ENCODE measurements around the gene FAM162A.

FAM162A gene

GRCh38 chr3:122421101-122421500 is 37.1 kb downstream of the FAM162A start:
- no peak overlapping the region for H4K5ac ChIP-seq (ENCODE audit: low read length)
- no peak overlapping the region for H3K4me2 ChIP-seq (ENCODE audit: low read length)
- WGBS (ENCODE audit: extremely low coverage, insufficient coverage, low lambda C conversion rate), result no CpG with 5 or more reads among the region's 4 CpGs
- H2BK15ac ChIP-seq (replicated peaks; ENCODE audit: low read depth), result no peak overlapping the region
- H3K36me3 ChIP-seq (ENCODE audit: control insufficient read depth, insufficient read depth, low read length), result no peaks in the 10 kb centered on the region
- H3K4me3 ChIP-seq (ENCODE audit: low read length), result no peak overlapping the region
- no peak overlapping the region for H3K23ac ChIP-seq (ENCODE audit: low read length)
- H3K18ac ChIP-seq (ENCODE audit: low read length), result no peak overlapping the region
- no peak overlapping the region for H4K8ac ChIP-seq (ENCODE audit: low read depth, low read length)
- no peak overlapping the region for H3K56ac ChIP-seq (ENCODE audit: low read length)
- no peak for DNase-seq
- no peaks in the 10 kb centered on the region for H3K79me1 ChIP-seq (ENCODE audit: low read length)
- H2BK120ac ChIP-seq (ENCODE audit: low read depth, low read length), result no peak overlapping the region
- H3K27me3 ChIP-seq (ENCODE audit: insufficient read depth, low read length, poor library complexity), result no peaks in the 10 kb centered on the region
- no peak overlapping the region for H3K9ac ChIP-seq (ENCODE audit: low read length)
- H3K27ac ChIP-seq (ENCODE audit: low read depth, low read length), result no peak overlapping the region
- H3K4ac ChIP-seq (ENCODE audit: low read depth, low read length), result no peak overlapping the region
- no peak overlapping the region for H2AK5ac ChIP-seq (ENCODE audit: low read length)
- H2BK5ac ChIP-seq (ENCODE audit: low read length), result no peak overlapping the region
- H3K4me1 ChIP-seq (ENCODE audit: control insufficient read depth, low read depth, low read length), result no peaks in the 10 kb centered on the region
- H3K79me2 ChIP-seq (ENCODE audit: control insufficient read depth, insufficient read depth, low read length), result no peaks in the 10 kb centered on the region

GRCh38 chr3:122421836-122422235 is 37.9 kb downstream of the FAM162A start:
- Histone ChIP-seq H3K18ac (ENCODE audit: low read length) (no peak overlapping the region), H4K8ac (ENCODE audit: low read depth, low read length) (no peak overlapping the region), H3K9ac (ENCODE audit: low read length) (no peak overlapping the region), H3K27ac (ENCODE audit: low read depth, low read length) (no peak overlapping the region), H2AK5ac (ENCODE audit: low read length) (no peak overlapping the region), H3K4me3 (ENCODE audit: low read length) (no peak overlapping the region), H3K79me1 (ENCODE audit: low read length) (no peaks in the 10 kb centered on the region), H2BK5ac (ENCODE audit: low read length) (no peak overlapping the region), H3K79me2 (ENCODE audit: control insufficient read depth, insufficient read depth, low read length) (no peaks in the 10 kb centered on the region), H2BK15ac (replicated peaks; ENCODE audit: low read depth) (no peak overlapping the region), H3K56ac (ENCODE audit: low read length) (no peak overlapping the region), H2BK120ac (ENCODE audit: low read depth, low read length) (no peak overlapping the region), H3K36me3 (ENCODE audit: control insufficient read depth, insufficient read depth, low read length) (peaks cover 3% of the 10 kb centered on the region), H3K4me1 (ENCODE audit: control insufficient read depth, low read depth, low read length) (no peaks in the 10 kb centered on the region), H3K27me3 (ENCODE audit: insufficient read depth, low read length, poor library complexity) (no peaks in the 10 kb centered on the region), H3K4me2 (ENCODE audit: low read length) (no peak overlapping the region), H4K5ac (ENCODE audit: low read length) (no peak overlapping the region), H3K4ac (ENCODE audit: low read depth, low read length) (no peak overlapping the region), H3K23ac (ENCODE audit: low read length) (no peak overlapping the region)
- no CpG with 5 or more reads among the region's 2 CpGs for WGBS (ENCODE audit: extremely low coverage, insufficient coverage, low lambda C conversion rate)
- DNase-seq, result no peak

GRCh38 chr3:122427857-122428471 is 44.0 kb downstream of the FAM162A start:
- no peak overlapping the region for H3K4me3 ChIP-seq (ENCODE audit: low read length)
- no peak overlapping the region for H3K23ac ChIP-seq (ENCODE audit: low read length)
- no peak overlapping the region for H3K4ac ChIP-seq (ENCODE audit: low read depth, low read length)
- H4K8ac ChIP-seq (ENCODE audit: low read depth, low read length), result no peak overlapping the region
- WGBS (ENCODE audit: extremely low coverage, insufficient coverage, low lambda C conversion rate), result no CpG with 5 or more reads among the region's 2 CpGs
- H3K79me1 ChIP-seq (ENCODE audit: low read length), result no peaks in the 10 kb centered on the region
- H3K27ac ChIP-seq (ENCODE audit: low read depth, low read length), result no peak overlapping the region
- no peaks in the 10 kb centered on the region for H3K4me1 ChIP-seq (ENCODE audit: control insufficient read depth, low read depth, low read length)
- H4K5ac ChIP-seq (ENCODE audit: low read length), result no peak overlapping the region
- peaks cover 5% of the 10 kb centered on the region for H3K36me3 ChIP-seq (ENCODE audit: control insufficient read depth, insufficient read depth, low read length)
- no peak for DNase-seq
- no peak overlapping the region for H3K18ac ChIP-seq (ENCODE audit: low read length)
- no peak overlapping the region for H2BK120ac ChIP-seq (ENCODE audit: low read depth, low read length)
- no peak overlapping the region for H2AK5ac ChIP-seq (ENCODE audit: low read length)
- H3K27me3 ChIP-seq (ENCODE audit: insufficient read depth, low read length, poor library complexity), result no peaks in the 10 kb centered on the region
- no peak overlapping the region for H3K4me2 ChIP-seq (ENCODE audit: low read length)
- no peak overlapping the region for H2BK15ac ChIP-seq (replicated peaks; ENCODE audit: low read depth)
- H3K56ac ChIP-seq (ENCODE audit: low read length), result no peak overlapping the region
- H3K79me2 ChIP-seq (ENCODE audit: control insufficient read depth, insufficient read depth, low read length), result no peaks in the 10 kb centered on the region
- no peak overlapping the region for H2BK5ac ChIP-seq (ENCODE audit: low read length)
- no peak overlapping the region for H3K9ac ChIP-seq (ENCODE audit: low read length)

GRCh38 chr3:122430371-122430770 is 46.4 kb downstream of the FAM162A start:
- H3K79me2 ChIP-seq (ENCODE audit: control insufficient read depth, insufficient read depth, low read length), result no peaks in the 10 kb centered on the region
- H3K4me2 ChIP-seq (ENCODE audit: low read length), result no peak overlapping the region
- no peak for DNase-seq
- H4K8ac ChIP-seq (ENCODE audit: low read depth, low read length), result no peak overlapping the region
- no CpG with 5 or more reads among the region's 2 CpGs for WGBS (ENCODE audit: extremely low coverage, insufficient coverage, low lambda C conversion rate)
- no peaks in the 10 kb centered on the region for H3K27me3 ChIP-seq (ENCODE audit: insufficient read depth, low read length, poor library complexity)
- no peaks in the 10 kb centered on the region for H3K4me1 ChIP-seq (ENCODE audit: control insufficient read depth, low read depth, low read length)
- no peak overlapping the region for H3K27ac ChIP-seq (ENCODE audit: low read depth, low read length)
- H2BK5ac ChIP-seq (ENCODE audit: low read length), result no peak overlapping the region
- H3K79me1 ChIP-seq (ENCODE audit: low read length), result no peaks in the 10 kb centered on the region
- H3K4me3 ChIP-seq (ENCODE audit: low read length), result no peak overlapping the region
- H3K4ac ChIP-seq (ENCODE audit: low read depth, low read length), result no peak overlapping the region
- no peak overlapping the region for H2BK120ac ChIP-seq (ENCODE audit: low read depth, low read length)
- peaks cover 7% of the 10 kb centered on the region for H3K36me3 ChIP-seq (ENCODE audit: control insufficient read depth, insufficient read depth, low read length)
- no peak overlapping the region for H3K9ac ChIP-seq (ENCODE audit: low read length)
- H3K56ac ChIP-seq (ENCODE audit: low read length), result no peak overlapping the region
- H4K5ac ChIP-seq (ENCODE audit: low read length), result no peak overlapping the region
- H2BK15ac ChIP-seq (replicated peaks; ENCODE audit: low read depth), result no peak overlapping the region
- H2AK5ac ChIP-seq (ENCODE audit: low read length), result no peak overlapping the region
- no peak overlapping the region for H3K18ac ChIP-seq (ENCODE audit: low read length)
- H3K23ac ChIP-seq (ENCODE audit: low read length), result no peak overlapping the region

- H3K4me2 ChIP-seq (ENCODE audit: low read length), result no peak overlapping the region
- H2BK5ac ChIP-seq (ENCODE audit: low read length), result no peak overlapping the region
- no peak overlapping the region for H3K23ac ChIP-seq (ENCODE audit: low read length)
- no peaks in the 10 kb centered on the region for H3K79me1 ChIP-seq (ENCODE audit: low read length)
- no peak overlapping the region for H3K18ac ChIP-seq (ENCODE audit: low read length)
- H2BK120ac ChIP-seq (ENCODE audit: low read depth, low read length), result no peak overlapping the region
- no peaks in the 10 kb centered on the region for H3K27me3 ChIP-seq (ENCODE audit: insufficient read depth, low read length, poor library complexity)
- DNase-seq, result peak; percentile 16
- no peak overlapping the region for H2BK15ac ChIP-seq (replicated peaks; ENCODE audit: low read depth)
- H3K79me2 ChIP-seq (ENCODE audit: control insufficient read depth, insufficient read depth, low read length), result no peaks in the 10 kb centered on the region
- no peak overlapping the region for H3K56ac ChIP-seq (ENCODE audit: low read length)
- H2AK5ac ChIP-seq (ENCODE audit: low read length), result no peak overlapping the region
- no peak overlapping the region for H4K8ac ChIP-seq (ENCODE audit: low read depth, low read length)
- H3K27ac ChIP-seq (ENCODE audit: low read depth, low read length), result no peak overlapping the region
- no peak overlapping the region for H3K9ac ChIP-seq (ENCODE audit: low read length)
- no peak overlapping the region for H4K5ac ChIP-seq (ENCODE audit: low read length)
- WGBS (ENCODE audit: extremely low coverage, insufficient coverage, low lambda C conversion rate), result no CpG with 5 or more reads among the region's 9 CpGs
- H3K4ac ChIP-seq (ENCODE audit: low read depth, low read length), result no peak overlapping the region
- H3K4me3 ChIP-seq (ENCODE audit: low read length), result no peak overlapping the region
- H3K4me1 ChIP-seq (ENCODE audit: control insufficient read depth, low read depth, low read length), result no peaks in the 10 kb centered on the region
- peaks cover 3% of the 10 kb centered on the region for H3K36me3 ChIP-seq (ENCODE audit: control insufficient read depth, insufficient read depth, low read length)
These were observed 52.0 kb downstream of the FAM162A start for GRCh38 chr3:122435950-122436349.

- no peaks in the 10 kb centered on the region for H3K79me2 ChIP-seq (ENCODE audit: control insufficient read depth, insufficient read depth, low read length)
- H2BK15ac ChIP-seq (replicated peaks; ENCODE audit: low read depth), result no peak overlapping the region
- H4K5ac ChIP-seq (ENCODE audit: low read length), result no peak overlapping the region
- H3K4me2 ChIP-seq (ENCODE audit: low read length), result no peak overlapping the region
- peak; percentile 93 for DNase-seq
- H3K56ac ChIP-seq (ENCODE audit: low read length), result peak overlapping the region; percentile 59
- H3K9ac ChIP-seq (ENCODE audit: low read length), result no peak overlapping the region
- no peak overlapping the region for H2AK5ac ChIP-seq (ENCODE audit: low read length)
- no peaks in the 10 kb centered on the region for H3K27me3 ChIP-seq (ENCODE audit: insufficient read depth, low read length, poor library complexity)
- no peak overlapping the region for H3K4ac ChIP-seq (ENCODE audit: low read depth, low read length)
- H2BK120ac ChIP-seq (ENCODE audit: low read depth, low read length), result no peak overlapping the region
- H3K27ac ChIP-seq (ENCODE audit: low read depth, low read length), result no peak overlapping the region
- peaks cover 3% of the 10 kb centered on the region for H3K36me3 ChIP-seq (ENCODE audit: control insufficient read depth, insufficient read depth, low read length)
- H3K4me1 ChIP-seq (ENCODE audit: control insufficient read depth, low read depth, low read length), result no peaks in the 10 kb centered on the region
- H3K23ac ChIP-seq (ENCODE audit: low read length), result no peak overlapping the region
- H3K79me1 ChIP-seq (ENCODE audit: low read length), result no peaks in the 10 kb centered on the region
- no peak overlapping the region for H3K18ac ChIP-seq (ENCODE audit: low read length)
- H2BK5ac ChIP-seq (ENCODE audit: low read length), result no peak overlapping the region
- H4K8ac ChIP-seq (ENCODE audit: low read depth, low read length), result no peak overlapping the region
- no CpG with 5 or more reads among the region's 10 CpGs for WGBS (ENCODE audit: extremely low coverage, insufficient coverage, low lambda C conversion rate)
- H3K4me3 ChIP-seq (ENCODE audit: low read length), result no peak overlapping the region
These were observed 59.1 kb downstream of the FAM162A start for GRCh38 chr3:122443090-122443489.
